ENCODE measurements around the gene EVI5.
A peak's percentile ranks its signal among the peaks of the same experiment; 100 is the strongest.

The EVI5 gene

GRCh38 chr1:92571578-92571977, 213.3 kb downstream of the EVI5 start:
- TF ChIP-seq CTCF (IDR thresholded peaks at IDR 0.05; ENCODE audit: insufficient read depth, missing control alignments), result no peak
- FAIRE-seq, result no peak
- DNase-seq (ENCODE audit: insufficient read length, low spot score), result no peak

GRCh38 chr1:92567211-92567868, 217.6 kb downstream of the EVI5 start:
- peak; percentile 6 for FAIRE-seq
- no peak for DNase-seq (ENCODE audit: insufficient read length, low spot score)
- no peak for TF ChIP-seq CTCF (IDR thresholded peaks at IDR 0.05; ENCODE audit: insufficient read depth, missing control alignments)

- FAIRE-seq (peak; percentile 81), DNase-seq (ENCODE audit: insufficient read length, low spot score) (no peak)
- TF ChIP-seq CTCF (IDR thresholded peaks at IDR 0.05; ENCODE audit: insufficient read depth, missing control alignments), result no peak
These were observed 221.3 kb downstream of the EVI5 start for GRCh38 chr1:92563457-92564216.

- DNase-seq (ENCODE audit: insufficient read length, low spot score) (no peak), FAIRE-seq (no peak)
- no peak for TF ChIP-seq CTCF (IDR thresholded peaks at IDR 0.05; ENCODE audit: insufficient read depth, missing control alignments)
These were observed 228.6 kb downstream of the EVI5 start for GRCh38 chr1:92556350-92556749.

GRCh38 chr1:92554216-92554615, 230.7 kb downstream of the EVI5 start:
- no peak for DNase-seq (ENCODE audit: insufficient read length, low spot score)
- no peak for FAIRE-seq
- TF ChIP-seq CTCF (IDR thresholded peaks at IDR 0.05; ENCODE audit: insufficient read depth, missing control alignments), result no peak

GRCh38 chr1:92551916-92552315, 233.0 kb downstream of the EVI5 start:
- no peak for TF ChIP-seq CTCF (IDR thresholded peaks at IDR 0.05; ENCODE audit: insufficient read depth, missing control alignments)
- FAIRE-seq (no peak), DNase-seq (ENCODE audit: insufficient read length, low spot score) (no peak)

- no peak for TF ChIP-seq CTCF (IDR thresholded peaks at IDR 0.05; ENCODE audit: insufficient read depth, missing control alignments)
- no peak for FAIRE-seq
- DNase-seq (ENCODE audit: insufficient read length, low spot score), result no peak
These were observed 240.1 kb downstream of the EVI5 start for GRCh38 chr1:92544756-92545165.

Measured in D721Med (cell line).